Lung (tissue), 12 donors: ENCODE measurements around the gene MRM2. TPM values are rescaled to one million over a fixed set of nuclear protein-coding genes. Genes with fewer than 3 reads are reported as not detected.

Experiments used
- ATAC-seq: fragments of 200-7000 bp; cut with Tn5 transposase; one replicate; pipeline ENCODE4 v1.9.1; 2020; ENCODE audit warnings: moderate number of reproducible peaks; ENCODE audit not compliant: insufficient read depth, low FRiP score
- DNase-seq, 3 donors: peaks; one replicate each; pipeline ENCODE4 v3.0.0-alpha.2; 2013 to 2017
- H3K27ac ChIP-seq, 2 donors: one replicate each; pipeline ENCODE4 v1.5.1; 2013; ENCODE audit warnings: mild to moderate bottlenecking in 2 of 2, moderate library complexity in 2 of 2, control low read depth in 1 of 2, inconsistent platforms in 1 of 2, low read depth in 1 of 2, low read length in 1 of 2
- H3K27me3 ChIP-seq, 3 donors: one replicate each; pipeline ENCODE4 v1.5.1; 2013; ENCODE audit warnings: low read length in 2 of 3; ENCODE audit not compliant: control insufficient read depth in 3 of 3, insufficient read depth in 3 of 3
- H3K36me3 ChIP-seq, 4 donors: one replicate each; pipeline ENCODE4 v1.5.1; 2013; ENCODE audit warnings: low read length in 4 of 4, mild to moderate bottlenecking in 1 of 4, moderate library complexity in 1 of 4; ENCODE audit not compliant: control insufficient read depth in 4 of 4, insufficient read depth in 4 of 4
- H3K4me1 ChIP-seq, 5 donors: one replicate each; pipeline ENCODE4 v1.5.1; 2013; ENCODE audit warnings: low read length in 5 of 5, mild to moderate bottlenecking in 2 of 5, moderate library complexity in 1 of 5; ENCODE audit not compliant: control insufficient read depth in 5 of 5, insufficient read depth in 5 of 5
- H3K4me3 ChIP-seq: one replicate; pipeline ENCODE4 v1.5.1; 2013; ENCODE audit warnings: mild to moderate bottlenecking, control low read depth, moderate library complexity
- H3K9ac ChIP-seq, 2 donors: one replicate each; pipeline ENCODE4 v1.5.1; 2013; ENCODE audit warnings: low read length in 2 of 2, control low read depth in 1 of 2; ENCODE audit not compliant: insufficient read depth in 1 of 2
- H3K9me3 ChIP-seq, 4 donors: one replicate each; pipeline ENCODE4 v1.5.1; 2013; ENCODE audit warnings: low read length in 3 of 4, mild to moderate bottlenecking in 1 of 4, moderate library complexity in 1 of 4; ENCODE audit not compliant: control insufficient read depth in 4 of 4, insufficient read depth in 3 of 4
- CTCF ChIP-seq: IDR thresholded peaks from 2 replicates; pipeline ENCODE4 v1.5.1; 2012; ENCODE audit warnings: mild to moderate bottlenecking; ENCODE audit errors: control extremely low read depth, extremely low read depth
- WGBS, 2 donors: extraction: QIAGEN DNeasy Blood & Tissue Kit; methylation state at CpG; one replicate each; pipeline ENCODE4 v1.1.7; 2013; 5-methylcytosine and 5-hydroxymethylcytosine counted together
- polyA plus RNA-seq, 2 donors: library from polyadenylated mRNA; stranded (reverse); fragments of 200-250 nt; gene quantifications; one replicate each; pipeline ENCODE4 v1.2.1, GENCODE V29; 2013
- total RNA-seq, 2 donors: library from RNA; depleted of rRNA in 1 of 2; stranded (reverse); fragments of >200 nt in 1 of 2; gene quantifications; one replicate each; pipeline ENCODE4 v1.2.1, GENCODE V29; 2014 to 2021
- donor health status: control.
- donor health status: control.
- donor health status: Bipolar disorder and iron deficiency.
- donor health status: healthy.
- donor health status: DM: yes; HTN: yes; CAD: no.

MRM2 gene
- total and polyA plus RNA-seq, 4 donors, result 18.7 to 25.5 (median 23.1) TPM

DNA sequence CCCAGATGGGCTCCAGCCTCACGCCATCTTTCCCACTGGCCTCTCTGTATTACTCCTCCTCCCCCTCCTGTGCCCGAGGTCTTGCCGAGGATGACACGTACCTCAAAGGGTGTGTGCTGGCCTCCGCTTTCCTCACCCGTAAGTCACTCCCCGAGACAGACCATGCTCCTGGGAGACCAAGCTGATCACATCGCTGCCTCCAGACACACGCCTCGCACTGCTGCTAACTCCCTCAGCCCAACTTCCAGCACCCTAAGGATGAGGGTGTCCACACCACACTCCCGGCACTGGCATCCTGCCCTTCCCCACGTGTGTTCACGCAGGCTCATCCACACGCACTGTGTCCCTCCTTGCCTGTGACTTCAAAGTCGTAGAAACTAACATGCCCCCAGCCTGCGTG, 33.3 kb downstream of the MRM2 start:
- TF ChIP-seq CTCF, result no peak
- Histone ChIP-seq H3K9me3 (no peaks in the 10 kb centered on the region), H3K27me3 (no peaks in the 10 kb centered on the region), H3K27ac (no peak overlapping the region), H3K4me3 (no peak overlapping the region), H3K36me3 (peaks cover 5 to 45% (median 26%) of the 10 kb centered on the region in 4 donors), H3K4me1 (peaks cover 0 to 11% (median 3%) of the 10 kb centered on the region in 5 donors), H3K9ac (no peak overlapping the region)
- 93 to 94% methylated on average over 16 of the region's 16 CpGs for WGBS, 2 donors
- no peak for DNase-seq
- ATAC-seq, result no peak

- Histone ChIP-seq H3K9ac (no peak overlapping the region), H3K27ac (no peak overlapping the region), H3K4me1 (peaks cover 0 to 21% (median 7%) of the 10 kb centered on the region in 5 donors), H3K9me3 (no peaks in the 10 kb centered on the region), H3K27me3 (no peaks in the 10 kb centered on the region), H3K36me3 (peaks cover 0 to 25% (median 19%) of the 10 kb centered on the region in 4 donors), H3K4me3 (no peak overlapping the region)
- no peak for ATAC-seq
- TF ChIP-seq CTCF, result no peak
- peak in 1 of 3 donors; percentile 14 for DNase-seq
- 79 to 91% methylated on average over 16 of the region's 16 CpGs for WGBS, 2 donors
Measured at GRCh38 chr7:2205036-2205780, 36.8 kb downstream of the MRM2 start.

DNA sequence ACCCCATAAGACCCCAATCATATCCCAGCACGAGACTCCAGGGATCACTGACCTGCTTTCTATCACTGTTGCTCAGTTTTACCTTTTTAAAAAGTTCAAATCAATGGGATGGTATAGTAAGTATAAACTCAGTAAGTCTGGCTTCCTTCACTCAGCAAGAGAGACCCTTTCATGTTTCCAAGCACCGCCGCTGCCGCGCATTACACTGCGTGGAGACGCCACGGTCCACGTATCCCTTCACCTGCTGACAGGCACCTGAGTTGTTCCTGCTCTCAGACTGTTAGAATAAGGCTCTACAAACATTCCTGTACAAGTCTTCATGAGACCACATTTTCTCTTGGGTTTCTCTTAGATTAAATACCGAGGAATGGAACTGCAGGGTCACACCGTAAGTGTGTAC, 37.6 kb downstream of the MRM2 start:
- peak in 1 of 3 donors; percentile 13 for DNase-seq
- no peak for ATAC-seq
- no peaks in the 10 kb centered on the region for H3K27me3 ChIP-seq
- H3K4me3 ChIP-seq, result no peak overlapping the region
- TF ChIP-seq CTCF, result no peak
- H3K4me1 ChIP-seq, result peaks cover 0 to 21% (median 7%) of the 10 kb centered on the region in 5 donors
- no peaks in the 10 kb centered on the region for H3K9me3 ChIP-seq
- no peak overlapping the region for H3K27ac ChIP-seq
- 85 to 86% methylated on average over 11 of the region's 11 CpGs for WGBS, 2 donors
- H3K9ac ChIP-seq, result no peak overlapping the region
- peaks cover 0 to 33% (median 19%) of the 10 kb centered on the region in 4 donors for H3K36me3 ChIP-seq
